Astrocyte (in vitro differentiated cells and primary cell): ENCODE results near the gene SPAG9. TPM values are rescaled to one million over a fixed set of nuclear protein-coding genes. Genes with fewer than 3 reads are reported as not detected.

ENCODE experiments used
- DNase-seq: peaks from one replicate; pipeline ENCODE4 v3.0.0-alpha.2; 2010; ENCODE audit warnings: low read depth
- FAIRE-seq: peaks from 2 replicates; lab custom pipeline; 2011; peaks lifted over from hg19 to GRCh38; lab: Jason Lieb, UNC
- H2AFZ ChIP-seq: 2 replicates; pipeline ENCODE4 v1.6.0; 2012; ENCODE audit warnings: low read depth, low read length, inconsistent platforms
- H3K27ac ChIP-seq: 2 replicates; pipeline ENCODE4 v1.5.1; 2011; ENCODE audit warnings: low read depth, low read length, inconsistent platforms
- H3K27me3 ChIP-seq: 2 replicates; pipeline ENCODE4 v1.6.0; 2011; ENCODE audit warnings: low read length, inconsistent platforms; ENCODE audit not compliant: insufficient read depth
- H3K36me3 ChIP-seq: 2 replicates; pipeline ENCODE4 v1.5.1; 2011; ENCODE audit warnings: low read length, inconsistent platforms; ENCODE audit not compliant: insufficient read depth
- H3K4me1 ChIP-seq: 2 replicates; pipeline ENCODE4 v1.5.1; 2011; ENCODE audit warnings: low read length, inconsistent platforms; ENCODE audit not compliant: insufficient read depth
- H3K4me2 ChIP-seq: 2 replicates; pipeline ENCODE4 v1.6.0; 2012; ENCODE audit warnings: low read length, inconsistent platforms
- H3K4me3 ChIP-seq: 2 replicates; pipeline ENCODE4 v1.5.1; 2011; ENCODE audit warnings: low read depth, mild to moderate bottlenecking, low read length, inconsistent platforms; ENCODE audit not compliant: insufficient read depth
- H3K79me2 ChIP-seq: 2 replicates; pipeline ENCODE4 v1.6.0; 2012; ENCODE audit warnings: mild to moderate bottlenecking, low read length, inconsistent platforms; ENCODE audit not compliant: insufficient read depth
- H3K9ac ChIP-seq: 2 replicates; pipeline ENCODE4 v1.6.0; 2012; ENCODE audit warnings: mild to moderate bottlenecking, low read length, inconsistent platforms
- H3K9me3 ChIP-seq: 2 replicates; pipeline ENCODE4 v1.5.1; 2012; ENCODE audit warnings: low read depth, mild to moderate bottlenecking, low read length, inconsistent platforms; ENCODE audit not compliant: insufficient read depth
- H4K20me1 ChIP-seq: 2 replicates; pipeline ENCODE4 v1.6.0; 2012; ENCODE audit warnings: low read length, inconsistent platforms; ENCODE audit not compliant: insufficient read depth
- H3K27ac Mint-ChIP-seq: one replicate; pipeline ENCODE4 v1.8.0; 2021; ENCODE audit warnings: mild to moderate bottlenecking, mixed read lengths; ENCODE audit not compliant: unreplicated experiment
- H3K27me3 Mint-ChIP-seq: one replicate; pipeline ENCODE4 v1.8.0; 2021; ENCODE audit warnings: low read depth, mixed read lengths; ENCODE audit not compliant: unreplicated experiment
- H3K36me3 Mint-ChIP-seq: one replicate; pipeline ENCODE4 v1.8.0; 2021; ENCODE audit warnings: low read depth, mixed read lengths; ENCODE audit not compliant: unreplicated experiment
- H3K4me1 Mint-ChIP-seq: one replicate; pipeline ENCODE4 v1.8.0; 2021; ENCODE audit warnings: low read depth, mixed read lengths; ENCODE audit not compliant: unreplicated experiment
- H3K4me3 Mint-ChIP-seq: one replicate; pipeline ENCODE4 v1.8.0; 2021; ENCODE audit warnings: mild to moderate bottlenecking, moderate library complexity, mixed read lengths; ENCODE audit not compliant: unreplicated experiment
- H3K9me3 Mint-ChIP-seq: one replicate; pipeline ENCODE4 v1.8.0; 2021; ENCODE audit warnings: mild to moderate bottlenecking, mixed read lengths; ENCODE audit not compliant: unreplicated experiment
- EZH2 ChIP-seq: IDR thresholded peaks from 2 replicates; pipeline ENCODE4 v1.6.1; 2012; ENCODE audit warnings: mild to moderate bottlenecking, low read length, inconsistent platforms; ENCODE audit not compliant: insufficient read depth
- total RNA-seq: library from RNA; stranded (reverse); gene quantifications from 2 replicates; pipeline ENCODE4 v1.2.1, GENCODE V29; 2021
- TF ChIP-seq, protein P1 (sequence below): IDR thresholded peaks from 2 replicates; pipeline ENCODE4 v1.5.1; 2011; ENCODE audit warnings: low read depth, mild to moderate bottlenecking, inconsistent platforms, low read length, moderate library complexity; ENCODE audit not compliant: insufficient read depth

The SPAG9 gene
- total RNA-seq, 1 donor from 2014 or later: 102 TPM

DNA sequence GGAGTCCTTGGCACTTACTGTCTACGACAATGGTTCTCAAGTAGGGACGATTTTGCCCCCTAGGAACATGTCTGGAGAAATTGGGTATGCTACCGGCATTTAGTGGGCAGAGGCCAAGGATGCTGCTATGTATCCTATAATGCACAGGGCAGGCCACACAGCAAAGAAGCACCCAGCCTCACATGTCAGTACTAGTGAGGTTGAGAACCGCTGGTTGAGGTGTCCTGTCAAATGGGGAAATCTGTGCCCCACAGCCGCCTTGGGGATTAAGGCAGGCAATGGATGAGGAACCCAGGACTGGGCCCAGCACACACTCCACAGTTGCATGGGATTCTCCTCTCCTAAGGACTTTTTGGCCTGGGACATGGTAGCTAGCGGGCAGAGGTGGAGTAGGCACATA is 167.8 kb downstream of the SPAG9 start:
- H3K9me3 Mint-ChIP-seq: no peaks in the 10 kb centered on the region
- no peak for FAIRE-seq
- Histone ChIP-seq H3K9me3 (no peaks in the 10 kb centered on the region), H4K20me1 (no peaks in the 10 kb centered on the region), H3K27me3 (no peaks in the 10 kb centered on the region), H3K36me3 (no peaks in the 10 kb centered on the region), H3K27ac (no peak overlapping the region), H3K9ac (no peak overlapping the region), H3K4me1 (peaks cover 42% of the 10 kb centered on the region), H3K4me2 (no peak overlapping the region), H3K79me2 (no peaks in the 10 kb centered on the region), H2AFZ (no peak overlapping the region), H3K4me3 (no peak overlapping the region)
- no peak overlapping the region for H3K4me3 Mint-ChIP-seq
- H3K36me3 Mint-ChIP-seq: peaks cover 3% of the 10 kb centered on the region
- no peak for DNase-seq
- TF ChIP-seq, protein P1, sequence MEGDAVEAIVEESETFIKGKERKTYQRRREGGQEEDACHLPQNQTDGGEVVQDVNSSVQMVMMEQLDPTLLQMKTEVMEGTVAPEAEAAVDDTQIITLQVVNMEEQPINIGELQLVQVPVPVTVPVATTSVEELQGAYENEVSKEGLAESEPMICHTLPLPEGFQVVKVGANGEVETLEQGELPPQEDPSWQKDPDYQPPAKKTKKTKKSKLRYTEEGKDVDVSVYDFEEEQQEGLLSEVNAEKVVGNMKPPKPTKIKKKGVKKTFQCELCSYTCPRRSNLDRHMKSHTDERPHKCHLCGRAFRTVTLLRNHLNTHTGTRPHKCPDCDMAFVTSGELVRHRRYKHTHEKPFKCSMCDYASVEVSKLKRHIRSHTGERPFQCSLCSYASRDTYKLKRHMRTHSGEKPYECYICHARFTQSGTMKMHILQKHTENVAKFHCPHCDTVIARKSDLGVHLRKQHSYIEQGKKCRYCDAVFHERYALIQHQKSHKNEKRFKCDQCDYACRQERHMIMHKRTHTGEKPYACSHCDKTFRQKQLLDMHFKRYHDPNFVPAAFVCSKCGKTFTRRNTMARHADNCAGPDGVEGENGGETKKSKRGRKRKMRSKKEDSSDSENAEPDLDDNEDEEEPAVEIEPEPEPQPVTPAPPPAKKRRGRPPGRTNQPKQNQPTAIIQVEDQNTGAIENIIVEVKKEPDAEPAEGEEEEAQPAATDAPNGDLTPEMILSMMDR: no peak
- TF ChIP-seq EZH2: no peak
- peak overlapping the region; percentile 47 for H3K27ac Mint-ChIP-seq
- peaks cover 48% of the 10 kb centered on the region for H3K4me1 Mint-ChIP-seq
- H3K27me3 Mint-ChIP-seq: no peaks in the 10 kb centered on the region

DNA sequence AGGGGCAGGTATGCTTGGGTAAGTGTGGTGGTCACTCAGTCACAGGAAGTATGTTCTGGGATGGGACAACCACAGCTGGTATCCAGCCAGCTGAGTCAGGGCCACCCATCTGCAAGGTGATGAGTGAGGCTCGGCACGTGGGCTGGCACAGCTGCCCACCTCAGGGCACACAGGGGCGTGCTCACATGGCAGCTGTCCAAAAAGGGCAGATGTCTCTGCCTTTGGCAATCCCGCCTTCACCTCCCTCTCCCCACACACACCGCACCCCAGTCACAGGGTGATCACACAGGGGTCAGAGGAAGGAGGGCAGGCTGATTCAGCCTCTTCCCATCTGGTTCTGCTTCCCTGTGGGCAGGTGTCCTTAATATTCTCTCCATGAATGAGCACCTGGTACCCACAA is 168.7 kb downstream of the SPAG9 start:
- TF ChIP-seq, protein P1: no peak
- no peak for TF ChIP-seq EZH2
- Histone ChIP-seq H3K4me1 (peaks cover 46% of the 10 kb centered on the region), H3K27me3 (no peaks in the 10 kb centered on the region), H3K9me3 (no peaks in the 10 kb centered on the region), H3K9ac (no peak overlapping the region), H3K4me3 (no peak overlapping the region), H4K20me1 (no peaks in the 10 kb centered on the region), H3K36me3 (no peaks in the 10 kb centered on the region), H2AFZ (no peak overlapping the region), H3K79me2 (no peaks in the 10 kb centered on the region), H3K27ac (no peak overlapping the region), H3K4me2 (peak overlapping the region; percentile 25)
- Mint-ChIP-seq H3K36me3 (no peaks in the 10 kb centered on the region), H3K4me3 (no peak overlapping the region), H3K9me3 (no peaks in the 10 kb centered on the region), H3K4me1 (peaks cover 54% of the 10 kb centered on the region), H3K27ac (peak overlapping the region; percentile 75), H3K27me3 (no peaks in the 10 kb centered on the region)
- DNase-seq: no peak
- no peak for FAIRE-seq

DNA sequence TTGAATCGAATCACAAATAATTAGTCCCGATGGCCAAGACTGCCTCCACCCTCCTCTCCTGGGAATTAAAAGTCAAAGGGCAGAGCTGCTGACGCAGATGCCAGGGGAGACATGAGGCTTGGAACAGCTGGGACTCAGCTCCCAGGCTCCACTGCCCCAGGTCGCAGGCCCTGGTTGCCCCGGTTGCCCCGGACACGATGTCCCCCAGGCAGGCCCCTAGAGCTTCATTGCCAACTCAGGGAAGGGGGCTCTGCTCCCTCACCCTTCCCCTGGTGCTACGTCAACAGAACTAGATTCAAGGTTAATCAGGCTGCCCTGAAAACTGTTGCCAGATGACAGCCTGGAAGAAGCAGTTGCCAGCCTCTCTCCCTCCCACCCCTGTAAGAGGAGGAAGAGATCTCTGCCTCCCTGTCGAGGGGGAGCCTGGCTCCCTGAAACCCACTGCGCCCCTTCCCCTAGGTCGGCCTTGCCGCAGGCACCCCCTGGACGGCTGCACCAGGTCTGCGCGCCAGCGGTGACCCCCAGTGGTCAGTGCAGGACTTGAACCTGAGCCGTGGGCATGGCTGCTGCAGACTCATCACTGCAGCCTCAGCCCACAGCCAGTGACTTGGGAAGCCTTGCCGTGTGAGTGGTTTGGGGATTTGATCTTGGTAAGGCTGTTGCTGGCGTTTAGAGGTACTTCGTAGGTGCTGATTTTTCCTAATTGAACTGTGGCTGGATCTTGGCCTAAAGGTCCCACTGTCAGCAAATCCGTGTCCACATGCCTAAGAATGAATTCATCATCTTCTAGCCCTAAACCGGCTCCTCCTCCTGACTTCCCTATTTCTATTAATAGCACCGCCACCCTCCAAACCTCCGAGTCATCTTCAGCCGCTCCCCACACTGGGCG is 170.4 kb downstream of the SPAG9 start:
- Mint-ChIP-seq H3K36me3 (no peaks in the 10 kb centered on the region), H3K9me3 (no peaks in the 10 kb centered on the region), H3K27me3 (no peaks in the 10 kb centered on the region), H3K4me1 (peaks cover 51% of the 10 kb centered on the region), H3K27ac (peak overlapping the region; percentile 85), H3K4me3 (peak overlapping the region; percentile 52)
- H4K20me1 ChIP-seq: no peaks in the 10 kb centered on the region
- H3K9ac ChIP-seq: peak overlapping the region; percentile 57
- FAIRE-seq: peak; percentile 43
- TF ChIP-seq, protein P1: peak; percentile 45
- TF ChIP-seq EZH2: no peak
- H3K4me2 ChIP-seq: peak overlapping the region; percentile 76
- H3K4me1 ChIP-seq: peaks cover 45% of the 10 kb centered on the region
- DNase-seq: peak; percentile 85
- peak overlapping the region; percentile 79 for H3K27ac ChIP-seq
- no peaks in the 10 kb centered on the region for H3K27me3 ChIP-seq
- H2AFZ ChIP-seq: peak overlapping the region; percentile 73
- peak overlapping the region; percentile 22 for H3K4me3 ChIP-seq
- no peaks in the 10 kb centered on the region for H3K79me2 ChIP-seq
- no peaks in the 10 kb centered on the region for H3K9me3 ChIP-seq
- H3K36me3 ChIP-seq: no peaks in the 10 kb centered on the region
